Fibroblast of mammary gland (primary cell): Measurements from ENCODE around the gene ANGEL1.

Experiments
- DNase-seq: peaks from one replicate; pipeline ENCODE4 v3.0.0-alpha.2; 2010; ENCODE audit warnings: low read depth
- H3K4me3 ChIP-seq: 2 replicates; pipeline ENCODE4 v1.5.1; 2011; ENCODE audit warnings: low read depth, mild to moderate bottlenecking, low read length, moderate library complexity; ENCODE audit not compliant: control insufficient read depth
- CTCF ChIP-seq: conservative IDR thresholded peaks from 2 replicates; pipeline ENCODE4 v1.5.1; 2011; ENCODE audit warnings: low read depth, low read length, inconsistent platforms; ENCODE audit not compliant: control insufficient read depth, insufficient read depth

The ANGEL1 gene

GRCh38 chr14:76780360-76780759 lies 32.3 kb downstream of the ANGEL1 start:
- H3K4me3 ChIP-seq: no peak overlapping the region
- TF ChIP-seq CTCF: no peak
- no peak for DNase-seq

DNA sequence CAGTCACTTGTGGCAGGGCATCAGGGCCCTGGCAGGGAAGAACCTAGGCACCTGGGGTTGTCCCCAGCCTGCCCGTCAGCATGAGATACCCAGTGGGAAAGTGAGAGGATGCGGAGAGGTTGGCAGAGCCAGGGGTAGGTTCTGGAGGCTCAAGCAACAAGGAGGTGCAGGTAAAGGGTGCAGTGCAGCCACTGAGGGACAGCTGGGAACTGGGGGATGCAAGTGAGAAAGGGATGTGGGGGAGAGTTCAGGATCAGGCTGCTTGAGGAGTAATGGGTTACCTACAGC lies 32.7 kb downstream of the ANGEL1 start:
- no peak for TF ChIP-seq CTCF
- H3K4me3 ChIP-seq: no peak overlapping the region
- DNase-seq: no peak

DNA sequence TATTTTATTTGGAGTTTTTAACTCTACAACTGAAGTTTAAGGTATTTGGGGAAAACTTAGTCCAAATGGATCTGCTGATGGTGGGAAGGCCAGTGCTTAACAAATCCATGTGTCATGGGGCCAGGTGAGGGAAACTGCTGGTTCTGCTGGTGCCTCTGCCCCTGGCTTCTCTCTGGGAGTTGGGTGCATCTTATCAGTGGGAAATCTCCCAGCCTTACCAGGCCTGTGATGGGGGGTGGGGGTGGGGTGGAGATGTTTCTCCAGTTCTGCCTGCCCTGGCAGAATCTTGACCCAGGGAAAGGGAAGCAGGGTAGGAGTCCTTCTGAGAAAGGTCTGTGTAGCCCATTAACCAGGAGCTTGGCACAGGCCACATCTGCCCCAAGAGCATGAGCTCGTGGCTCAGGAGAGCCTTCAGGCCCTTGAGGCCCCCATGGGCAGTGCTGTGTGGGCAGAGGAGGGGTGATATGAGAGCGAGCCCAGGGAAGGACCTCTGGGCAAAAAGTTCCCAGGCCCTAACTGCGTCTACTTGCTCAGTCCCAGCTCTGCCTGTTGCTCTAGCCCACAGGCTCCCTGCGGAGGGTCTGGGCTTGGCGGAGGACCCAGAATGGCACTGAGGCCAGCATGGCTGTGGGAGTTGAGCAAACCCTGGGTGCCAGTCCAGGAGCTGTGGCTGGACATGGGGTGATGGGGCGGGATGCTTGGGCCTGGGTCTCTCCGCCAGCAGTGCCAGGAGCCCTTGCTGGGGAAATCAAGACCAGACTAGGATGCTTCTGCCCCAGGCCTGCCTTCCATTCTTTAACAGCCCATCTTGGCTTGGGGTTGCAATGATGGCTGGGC lies 33.2 kb downstream of the ANGEL1 start:
- TF ChIP-seq CTCF: no peak
- H3K4me3 ChIP-seq: no peak overlapping the region
- DNase-seq: no peak

GRCh38 chr14:76778546-76779215 lies 34.0 kb downstream of the ANGEL1 start:
- no peak for DNase-seq
- TF ChIP-seq CTCF: no peak
- H3K4me3 ChIP-seq: no peak overlapping the region

DNA sequence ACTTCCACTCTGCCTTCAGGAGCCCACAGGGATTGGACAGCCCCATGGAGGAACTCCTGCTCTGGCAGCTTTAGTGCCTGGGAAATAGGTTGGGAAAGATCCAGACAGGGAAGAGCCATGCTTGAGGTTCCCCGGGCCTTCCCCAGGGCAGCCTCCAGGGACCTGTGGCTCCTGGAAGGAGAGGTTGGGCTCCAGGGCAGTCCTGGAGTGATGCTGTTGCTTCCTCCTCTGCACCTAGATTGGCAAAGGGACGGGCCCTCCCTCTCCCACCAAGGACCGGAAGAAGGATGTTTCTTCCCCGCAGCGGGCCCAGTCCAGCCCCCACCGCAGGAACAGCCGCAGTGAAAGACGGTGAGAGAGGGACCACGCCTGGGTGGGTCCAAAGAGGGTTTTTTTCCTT lies 35.0 kb downstream of the ANGEL1 start:
- H3K4me3 ChIP-seq: no peak overlapping the region
- no peak for DNase-seq
- TF ChIP-seq CTCF: no peak

DNA sequence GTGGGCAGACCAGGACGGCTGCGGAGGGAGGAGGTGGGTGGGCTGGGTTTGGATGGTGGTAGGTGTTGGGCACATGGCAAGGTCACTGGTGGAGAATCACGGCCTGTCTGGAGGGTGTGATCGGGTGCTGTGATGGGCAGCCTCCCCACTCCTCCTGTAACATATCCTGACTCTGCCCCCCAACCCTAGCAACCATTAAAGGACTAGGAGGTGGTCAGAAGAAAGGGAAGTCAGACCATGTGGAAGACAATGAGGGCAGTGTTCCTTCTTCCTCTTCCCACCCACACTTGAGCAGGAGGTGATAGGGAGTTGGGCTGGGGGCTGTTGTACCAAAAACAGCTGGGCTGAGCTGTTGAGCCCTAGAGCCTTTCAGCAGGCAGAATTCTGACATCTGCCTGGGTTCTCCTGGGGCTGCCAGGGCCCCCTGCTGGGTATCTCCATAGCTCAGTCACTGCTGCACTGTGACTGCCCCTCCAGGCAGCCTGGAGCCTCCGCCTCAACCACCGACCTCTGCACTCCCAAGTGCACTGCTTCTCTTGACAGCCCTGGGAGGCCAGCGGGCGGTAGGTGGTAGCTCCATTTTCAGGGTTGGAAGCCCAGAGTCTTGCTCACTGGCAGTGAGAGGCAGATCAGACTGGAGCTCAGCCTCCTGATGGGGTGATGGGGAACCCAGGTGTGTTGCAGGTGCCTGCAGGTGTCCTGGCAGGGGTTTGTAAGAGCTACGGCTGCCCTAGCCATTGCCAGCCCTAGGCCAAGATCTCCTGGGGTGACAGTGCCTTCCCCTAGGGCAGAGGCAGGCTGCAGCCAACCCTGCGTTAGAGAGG lies 36.0 kb downstream of the ANGEL1 start:
- TF ChIP-seq CTCF: no peak
- no peak for DNase-seq
- no peak overlapping the region for H3K4me3 ChIP-seq
